Activated naive CD4-positive, alpha-beta T cell treated with anti-CD3 and anti-CD28 coated beads, Interleukin-2, amount 10 ng/mL, durations not matched to agents 5 hours and 36 hours (primary cell): ENCODE results near the gene EYS. TPM values are rescaled to one million over a fixed set of nuclear protein-coding genes. Genes with fewer than 3 reads are reported as not detected.

ENCODE experiments used
- total RNA-seq, 2 experiments: library from RNA; stranded (reverse); gene quantifications; one replicate each; pipeline ENCODE4 v1.2.3, GENCODE V29; 2021

Gene EYS
- total RNA-seq: not detected

GRCh38 chr6:65707126-65707826 is at the start of gene EYS:
Gene EYS (minus strand): TSS chr6:65707226. CDS start chr6:65495410, 211,816 bp downstream.

